Esophagus muscularis mucosa (tissue), 4 donors: Measurements from ENCODE around the gene SFXN1. TPM values are rescaled to one million over a fixed set of nuclear protein-coding genes. Genes with fewer than 3 reads are reported as not detected.

Experiments
- DNase-seq: peaks from one replicate; pipeline ENCODE4 v3.0.0-alpha.2; 2017; ENCODE audit errors: extremely low spot score
- H3K27ac ChIP-seq, 4 donors: fragments of 200-600 bp; sonication (generic); replicated peaks in 1 of 4; 1 replicate in 3 of 4; 2 replicates in 1 of 4; pipeline ENCODE4 v1.5.1; 2016 to 2019; ENCODE audit warnings: mild to moderate bottlenecking in 1 of 4
- H3K27me3 ChIP-seq, 4 donors: fragments of 200-600 bp; sonication (generic); one replicate each; pipeline versions ENCODE4 v1.5.1 to v1.6.0; 2016 to 2019
- H3K36me3 ChIP-seq, 4 donors: fragments of 200-600 bp; sonication (generic); one replicate each; pipeline ENCODE4 v1.5.1; 2016 to 2019
- H3K4me1 ChIP-seq, 4 donors: fragments of 200-600 bp; sonication (generic); one replicate each; pipeline ENCODE4 v1.5.1; 2016 to 2019
- H3K4me3 ChIP-seq, 4 donors: fragments of 200-600 bp; sonication (generic); 1 replicate in 2 of 4; 2 replicates in 2 of 4; pipeline ENCODE4 v1.5.1; 2016 to 2019; ENCODE audit warnings: mild to moderate bottlenecking in 4 of 4, moderate library complexity in 1 of 4
- H3K9me3 ChIP-seq, 4 donors: fragments of 200-600 bp; sonication (generic); 1 replicate in 3 of 4; 2 replicates in 1 of 4; pipeline ENCODE4 v1.5.1; 2016 to 2019
- CTCF ChIP-seq, 3 experiments: fragments of 200-600 bp in 2 of 3; fragments of 450-650 bp in 1 of 3; sonication (generic) in 2 of 3; IDR thresholded peaks; one replicate each; pipeline ENCODE4 v1.5.1; 2017 to 2019; ENCODE audit warnings: antibody characterized with exemption in 3 of 3, mild to moderate bottlenecking in 2 of 3, moderate library complexity in 1 of 3
- EP300 ChIP-seq: sonication (generic); formaldehyde crosslinking; IDR thresholded peaks from one replicate; pipeline ENCODE4 v1.6.1; 2017; ENCODE audit warnings: antibody characterized with exemption
- POLR2A ChIP-seq: fragments of 450-650 bp; IDR thresholded peaks from one replicate; pipeline ENCODE4 v1.6.1; 2017; ENCODE audit warnings: antibody characterized with exemption, moderate library complexity, mild to moderate bottlenecking, low read depth
- POLR2AphosphoS5 ChIP-seq, 2 donors: sonication (generic); formaldehyde crosslinking; IDR thresholded peaks; one replicate each; pipeline ENCODE4 v1.6.1; 2017; ENCODE audit warnings: antibody characterized with exemption in 2 of 2
- WGBS: methylation state at CpG from one replicate; pipeline ENCODE4 v1.1.5; 2018; 5-methylcytosine and 5-hydroxymethylcytosine counted together
- intact Hi-C: fragments of 100-400 bp; cut with DNase I; formaldehyde crosslinking; loops from one replicate; pipeline ENCODE4 v1.15.1; 2023
- total RNA-seq, 4 donors: library from RNA; depleted of rRNA; stranded (reverse); fragments of >200 nt; gene quantifications; one replicate each; pipeline versions ENCODE4 v1.1.0 to v1.2.1, GENCODE V29; 2016

The SFXN1 gene
- total RNA-seq, 4 donors from 2014 or later: 11.2 to 18.1 (median 15.3) TPM

GRCh38 chr5:175550055-175550805, 71.9 kb downstream of the SFXN1 start:
- intact Hi-C loops: no loop called here
- Histone ChIP-seq H3K4me1 (no peaks in the 10 kb centered on the region), H3K27me3 (peaks cover 0 to 52% (median 0%) of the 10 kb centered on the region in 4 donors), H3K36me3 (no peaks in the 10 kb centered on the region), H3K27ac (no peak overlapping the region), H3K9me3 (no peaks in the 10 kb centered on the region), H3K4me3 (no peak overlapping the region)
- TF ChIP-seq EP300 (no peak), POLR2AphosphoS5 (IDR thresholded peaks at IDR 0.05) (no peak), POLR2A (no peak), CTCF (IDR thresholded peaks at IDR 0.05) (no peak)
- DNase-seq: no peak
- WGBS: 80% methylated on average over 4 of the region's 4 CpGs

GRCh38 chr5:175551266-175551665, 72.9 kb downstream of the SFXN1 start:
- DNase-seq: no peak
- intact Hi-C loops: no loop called here
- H3K27me3 ChIP-seq: peaks cover 0 to 48% (median 0%) of the 10 kb centered on the region in 4 donors
- 70% methylated on average over 4 of the region's 4 CpGs for WGBS
- H3K4me1 ChIP-seq: no peaks in the 10 kb centered on the region
- TF ChIP-seq POLR2AphosphoS5 (IDR thresholded peaks at IDR 0.05) (no peak), POLR2A (no peak), EP300 (no peak), CTCF (IDR thresholded peaks at IDR 0.05) (no peak)
- no peak overlapping the region for H3K4me3 ChIP-seq
- no peaks in the 10 kb centered on the region for H3K9me3 ChIP-seq
- H3K36me3 ChIP-seq: no peaks in the 10 kb centered on the region
- H3K27ac ChIP-seq: no peak overlapping the region

GRCh38 chr5:175554296-175554695, 75.9 kb downstream of the SFXN1 start:
- no peak for DNase-seq
- H3K27ac ChIP-seq: no peak overlapping the region
- H3K27me3 ChIP-seq: peaks cover 0 to 41% (median 0%) of the 10 kb centered on the region in 4 donors
- no peak overlapping the region for H3K4me3 ChIP-seq
- no peak for TF ChIP-seq CTCF (IDR thresholded peaks at IDR 0.05)
- TF ChIP-seq POLR2AphosphoS5 (IDR thresholded peaks at IDR 0.05): no peak
- TF ChIP-seq POLR2A: no peak
- TF ChIP-seq EP300: no peak
- H3K4me1 ChIP-seq: no peaks in the 10 kb centered on the region
- H3K9me3 ChIP-seq: no peaks in the 10 kb centered on the region
- intact Hi-C loops: no loop called here
- 79% methylated on average over 8 of the region's 8 CpGs for whole genome bisulfite sequencing
- no peaks in the 10 kb centered on the region for H3K36me3 ChIP-seq

GRCh38 chr5:175555168-175555785, 76.9 kb downstream of the SFXN1 start:
- no peak for DNase-seq
- H3K27me3 ChIP-seq: peaks cover 0 to 36% (median 0%) of the 10 kb centered on the region in 4 donors
- no peak overlapping the region for H3K4me3 ChIP-seq
- WGBS: 72% methylated on average over 12 of the region's 12 CpGs
- no peaks in the 10 kb centered on the region for H3K36me3 ChIP-seq
- no peaks in the 10 kb centered on the region for H3K4me1 ChIP-seq
- intact Hi-C loops: no loop called here
- H3K27ac ChIP-seq: no peak overlapping the region
- no peaks in the 10 kb centered on the region for H3K9me3 ChIP-seq
- TF ChIP-seq POLR2A (no peak), POLR2AphosphoS5 (IDR thresholded peaks at IDR 0.05) (no peak), EP300 (no peak), CTCF (IDR thresholded peaks at IDR 0.05) (no peak)
